Measurements from ENCODE around the gene H3-3A. TPM values are rescaled to one million over a fixed set of nuclear protein-coding genes. Genes with fewer than 3 reads are reported as not detected.

Gene H3-3A
- total RNA-seq, 1 experiment from 2014 or later: 957 TPM

GRCh38 chr1:226041419-226041818 is 21.1 kb upstream of the H3-3A start:
- 0 out of 2 replicates have a peak, but pooled peaks cover 3% of the 10 kb centered on the region for H3K9me3 ChIP-seq (replicated peaks)
- H3K27me3 ChIP-seq: no peaks in the 10 kb centered on the region
- no peak overlapping the region for H3K4me3 ChIP-seq
- peak in 1 of 2 experiments; percentile 56 for DNase-seq
- no peaks in the 10 kb centered on the region for H3K36me3 ChIP-seq
- peaks cover 32% of the 10 kb centered on the region for H3K4me1 ChIP-seq
- H3K27ac ChIP-seq: no peak overlapping the region

- DNase-seq: peak; percentile 95 to 98
- no peak overlapping the region for H3K4me3 ChIP-seq
- H3K27me3 ChIP-seq: no peaks in the 10 kb centered on the region
- 0 out of 2 replicates have a peak, but pooled peaks cover 3% of the 10 kb centered on the region for H3K9me3 ChIP-seq (replicated peaks)
- H3K27ac ChIP-seq: peak overlapping the region; percentile 65
- H3K36me3 ChIP-seq: no peaks in the 10 kb centered on the region
- H3K4me1 ChIP-seq: peaks cover 36% of the 10 kb centered on the region
These were observed 17.9 kb upstream of the H3-3A start for GRCh38 chr1:226044514-226045101.

- H3K27me3 ChIP-seq: no peaks in the 10 kb centered on the region
- H3K9me3 ChIP-seq (replicated peaks): 0 out of 2 replicates have a peak, but pooled peaks cover 3% of the 10 kb centered on the region
- no peak for DNase-seq
- no peak overlapping the region for H3K27ac ChIP-seq
- H3K4me1 ChIP-seq: peaks cover 36% of the 10 kb centered on the region
- no peaks in the 10 kb centered on the region for H3K36me3 ChIP-seq
- H3K4me3 ChIP-seq: no peak overlapping the region
These were observed 16.3 kb upstream of the H3-3A start for GRCh38 chr1:226046240-226046639.

- H3K4me3 ChIP-seq: no peak overlapping the region
- no peaks in the 10 kb centered on the region for H3K27me3 ChIP-seq
- H3K9me3 ChIP-seq (replicated peaks): 0 out of 2 replicates have a peak, but pooled peaks cover 3% of the 10 kb centered on the region
- H3K27ac ChIP-seq: no peak overlapping the region
- peaks cover 28% of the 10 kb centered on the region for H3K4me1 ChIP-seq
- no peaks in the 10 kb centered on the region for H3K36me3 ChIP-seq
- DNase-seq: no peak
These were observed 15.0 kb upstream of the H3-3A start for GRCh38 chr1:226047495-226047894.

- peak in 1 of 2 experiments; percentile 21 for DNase-seq
- no peak overlapping the region for H3K27ac ChIP-seq
- 0 out of 2 replicates have a peak, but pooled peaks cover 3% of the 10 kb centered on the region for H3K9me3 ChIP-seq (replicated peaks)
- H3K4me3 ChIP-seq: no peak overlapping the region
- H3K27me3 ChIP-seq: no peaks in the 10 kb centered on the region
- peaks cover 24% of the 10 kb centered on the region for H3K4me1 ChIP-seq
- H3K36me3 ChIP-seq: no peaks in the 10 kb centered on the region
These were observed 13.6 kb upstream of the H3-3A start for GRCh38 chr1:226048886-226049285.

- Histone ChIP-seq H3K27me3 (no peaks in the 10 kb centered on the region), H3K36me3 (no peaks in the 10 kb centered on the region), H3K27ac (no peak overlapping the region), H3K9me3 (replicated peaks) (0 out of 2 replicates have a peak, but pooled peaks cover 3% of the 10 kb centered on the region), H3K4me3 (no peak overlapping the region), H3K4me1 (peaks cover 14% of the 10 kb centered on the region)
- DNase-seq: no peak
These were observed 12.4 kb upstream of the H3-3A start for GRCh38 chr1:226050133-226050532.

GRCh38 chr1:226051365-226051764 is 11.2 kb upstream of the H3-3A start:
- no peak for DNase-seq
- Histone ChIP-seq H3K36me3 (no peaks in the 10 kb centered on the region), H3K4me1 (peaks cover 4% of the 10 kb centered on the region; the same call in 1 of the 2 replicates), H3K9me3 (replicated peaks) (no peaks in the 10 kb centered on the region), H3K27me3 (no peaks in the 10 kb centered on the region), H3K4me3 (no peak overlapping the region), H3K27ac (no peak overlapping the region)

- Histone ChIP-seq H3K36me3 (no peaks in the 10 kb centered on the region), H3K9me3 (replicated peaks) (no peaks in the 10 kb centered on the region), H3K27ac (no peak overlapping the region), H3K27me3 (no peaks in the 10 kb centered on the region), H3K4me1 (peaks cover 4% of the 10 kb centered on the region; the same call in 1 of the 2 replicates), H3K4me3 (no peak overlapping the region)
- no peak for DNase-seq
These were observed 10.5 kb upstream of the H3-3A start for GRCh38 chr1:226052061-226052460.

GRCh38 chr1:226054519-226055327 is 7.8 kb upstream of the H3-3A start:
- DNase-seq: no peak
- Histone ChIP-seq H3K4me1 (no peaks in the 10 kb centered on the region), H3K9me3 (replicated peaks) (no peaks in the 10 kb centered on the region), H3K27me3 (no peaks in the 10 kb centered on the region), H3K27ac (no peak overlapping the region), H3K4me3 (no peak overlapping the region), H3K36me3 (no peaks in the 10 kb centered on the region)

GRCh38 chr1:226059709-226060108 is 2.8 kb upstream of the H3-3A start:
- no peak for DNase-seq
- Histone ChIP-seq H3K9me3 (replicated peaks) (no peaks in the 10 kb centered on the region), H3K4me3 (no peak overlapping the region), H3K36me3 (peaks cover 4% of the 10 kb centered on the region; the same call in 1 of the 2 replicates), H3K27ac (no peak overlapping the region), H3K4me1 (no peaks in the 10 kb centered on the region; the same call in 1 of the 2 replicates), H3K27me3 (no peaks in the 10 kb centered on the region)

- H3K27ac ChIP-seq: no peak overlapping the region
- H3K36me3 ChIP-seq: peaks cover 11% of the 10 kb centered on the region
- no peaks in the 10 kb centered on the region for H3K9me3 ChIP-seq (replicated peaks)
- no peaks in the 10 kb centered on the region; the same call in 1 of the 2 replicates for H3K4me1 ChIP-seq
- H3K4me3 ChIP-seq: no peak overlapping the region
- H3K27me3 ChIP-seq: no peaks in the 10 kb centered on the region
- no peak for DNase-seq
These were observed 2.1 kb upstream of the H3-3A start for GRCh38 chr1:226060427-226060826.

GRCh38 chr1:226061068-226061840 is 1.3 kb upstream of the H3-3A start:
- peak in 1 of 2 experiments; percentile 39 for DNase-seq
- no peaks in the 10 kb centered on the region for H3K27me3 ChIP-seq
- peak overlapping the region; percentile 98 for H3K27ac ChIP-seq

GRCh38 chr1:226061841-226062557 is 517 bp upstream of the H3-3A start:
- Histone ChIP-seq H3K4me1 (peaks cover 9% of the 10 kb centered on the region), H3K27ac (peak overlapping the region; percentile 98), H3K9me3 (replicated peaks) (no peaks in the 10 kb centered on the region), H3K36me3 (peaks cover 26% of the 10 kb centered on the region), H3K27me3 (no peaks in the 10 kb centered on the region), H3K4me3 (peak overlapping the region; percentile 96)
- DNase-seq: peak; percentile 90 to 91

More at GRCh38 chr1:226061068-226061840, 1.3 kb upstream of the H3-3A start:
- Histone ChIP-seq H3K9me3 (replicated peaks) (no peaks in the 10 kb centered on the region), H3K36me3 (peaks cover 19% of the 10 kb centered on the region), H3K4me1 (peaks cover 8% of the 10 kb centered on the region), H3K4me3 (peak overlapping the region; percentile 96)

Data from SJCRH30 (cell line).